Left renal pelvis (tissue), 4 donors: ENCODE results near the gene AGPAT1. TPM values are rescaled to one million over a fixed set of nuclear protein-coding genes. Genes with fewer than 3 reads are reported as not detected.
"Not testable (repeated sequence)": the region's sequence is repeated elsewhere in the genome, so short reads cannot be mapped to it uniquely, and the experiment has no call there.

Source experiments
- DNase-seq, 4 donors: peaks; one replicate each; pipeline ENCODE4 v3.0.0-alpha.2; 2013; ENCODE audit warnings: low read depth in 4 of 4, low spot score in 3 of 4
- polyA plus RNA-seq, 4 donors: library from polyadenylated mRNA; unstranded; fragments of 120-200 nt; gene quantifications; one replicate each; pipeline ENCODE4 v1.2.1, GENCODE V29; 2013; ENCODE audit not compliant: insufficient read length in 4 of 4

AGPAT1 gene
- polyA plus RNA-seq, 4 donors = 84.4 to 105 (median 99.7) TPM

GRCh38 chr6:32151181-32151862 lies 24.6 kb downstream of the AGPAT1 start:
- no peak for DNase-seq

DNA sequence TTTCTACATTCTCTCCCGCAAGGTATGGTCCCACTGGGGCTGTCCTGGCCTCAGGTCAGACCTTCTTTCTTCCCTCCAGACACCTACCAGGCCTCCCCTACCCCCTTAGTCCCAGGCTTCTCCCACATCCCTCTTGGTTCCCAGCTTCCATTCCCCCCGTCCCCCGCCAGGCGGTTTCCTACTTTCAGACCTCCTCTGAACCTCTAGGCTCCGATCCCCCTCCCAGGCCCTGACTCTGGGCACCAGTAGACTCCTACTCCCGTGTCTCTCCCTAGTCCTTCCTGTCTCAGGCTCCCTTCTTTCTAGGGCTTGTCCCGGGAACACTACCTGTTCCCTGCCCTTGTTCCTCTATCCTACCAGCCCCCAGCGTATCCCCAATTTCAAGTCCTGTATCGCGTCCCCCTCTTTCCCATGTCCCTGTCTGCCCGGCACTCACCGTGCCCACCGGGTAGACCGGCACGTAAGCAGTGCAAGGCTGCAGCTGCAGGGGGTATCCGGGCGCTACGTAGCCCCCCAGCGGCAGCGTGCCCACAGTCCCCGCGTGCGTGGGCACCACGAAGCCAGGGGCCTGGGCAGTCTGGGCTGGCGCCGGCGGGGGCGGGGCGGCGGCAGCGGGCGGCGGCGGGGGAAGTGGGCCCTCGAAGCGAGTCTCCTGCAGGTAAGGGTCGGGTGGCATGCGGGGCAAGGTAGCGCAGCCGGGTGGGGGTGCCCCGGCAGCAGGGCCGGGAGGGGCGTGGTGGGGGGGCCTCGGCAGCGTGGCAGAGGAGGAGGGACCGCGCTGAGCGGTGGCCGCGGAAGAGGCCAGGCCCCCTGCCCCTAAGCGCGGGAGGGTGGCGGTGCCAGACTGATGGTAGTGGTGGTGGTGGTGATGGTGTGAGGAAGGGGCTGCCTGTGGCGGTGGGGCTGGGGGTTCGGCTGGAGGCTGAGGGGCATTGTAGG lies 25.7 kb downstream of the AGPAT1 start:
- DNase-seq = no peak

DNA sequence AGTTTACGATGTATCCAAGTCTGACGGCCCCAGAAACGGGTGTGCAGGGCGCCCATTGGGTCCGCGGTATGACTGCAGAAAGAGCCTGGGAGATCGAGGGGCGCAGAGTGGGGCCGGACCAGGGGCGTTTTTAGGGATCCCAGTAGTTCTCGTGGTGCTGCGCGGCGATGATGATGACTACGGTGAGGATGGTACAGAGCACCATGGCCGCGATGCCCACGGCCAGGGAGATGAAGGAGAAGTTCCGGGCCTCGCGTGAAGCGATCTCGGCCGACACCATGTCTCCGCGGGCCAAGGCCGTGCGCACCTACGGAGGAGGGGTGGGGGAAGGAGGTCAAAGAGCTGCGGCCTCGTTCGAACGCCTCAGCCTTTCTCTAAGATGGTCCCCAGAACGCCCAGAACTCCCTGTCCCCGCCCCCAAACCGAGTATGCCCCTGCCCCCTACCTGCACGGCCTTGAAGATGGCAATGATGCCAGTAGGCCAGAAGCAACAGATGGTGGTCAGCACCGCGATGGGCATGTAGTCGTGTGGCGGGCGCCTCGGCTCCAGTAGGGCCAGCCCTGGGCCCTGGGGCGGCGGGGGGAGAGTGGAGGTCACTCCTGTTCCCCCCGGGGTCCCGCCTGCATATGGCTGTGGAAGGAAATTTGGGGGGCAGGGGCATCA lies 26.7 kb downstream of the AGPAT1 start:
- no peak for DNase-seq

GRCh38 chr6:32148289-32149091 lies 27.4 kb downstream of the AGPAT1 start:
- DNase-seq = no peak

DNA sequence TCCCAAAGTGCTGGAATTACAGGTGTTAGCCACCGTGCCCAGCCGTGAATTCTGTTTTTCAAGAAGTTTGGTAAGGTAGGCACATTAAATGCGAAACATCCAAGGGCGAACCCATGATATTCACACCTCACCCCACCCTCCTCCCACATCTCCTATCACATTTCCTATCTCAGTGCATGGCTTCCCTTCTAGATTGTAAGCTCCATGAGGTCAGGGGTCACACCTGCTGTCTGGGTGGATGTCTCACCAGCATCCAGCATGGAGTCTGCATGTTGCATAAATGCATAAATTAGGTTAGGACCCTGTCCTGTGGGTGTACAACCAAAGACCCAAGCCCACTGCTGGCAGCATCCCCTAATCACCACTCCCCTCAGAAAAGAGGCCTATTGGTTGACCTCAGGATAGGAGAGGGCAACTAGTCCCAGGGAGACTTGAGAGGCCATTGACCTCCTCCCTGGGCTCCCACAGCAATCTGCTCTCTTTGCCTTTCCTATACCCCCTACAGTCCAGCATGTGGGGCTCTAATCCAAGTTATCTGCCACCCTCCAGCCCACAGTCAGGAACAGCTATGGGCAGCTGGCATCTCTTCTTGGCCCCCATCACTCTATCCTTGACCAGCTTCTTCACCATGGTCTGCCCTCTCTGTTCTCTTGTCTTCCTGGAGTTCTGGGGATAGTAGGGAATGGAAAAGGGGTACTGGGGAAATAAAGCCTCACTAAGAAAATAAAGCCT lies 28.3 kb downstream of the AGPAT1 start:
- DNase-seq = no peak

DNA sequence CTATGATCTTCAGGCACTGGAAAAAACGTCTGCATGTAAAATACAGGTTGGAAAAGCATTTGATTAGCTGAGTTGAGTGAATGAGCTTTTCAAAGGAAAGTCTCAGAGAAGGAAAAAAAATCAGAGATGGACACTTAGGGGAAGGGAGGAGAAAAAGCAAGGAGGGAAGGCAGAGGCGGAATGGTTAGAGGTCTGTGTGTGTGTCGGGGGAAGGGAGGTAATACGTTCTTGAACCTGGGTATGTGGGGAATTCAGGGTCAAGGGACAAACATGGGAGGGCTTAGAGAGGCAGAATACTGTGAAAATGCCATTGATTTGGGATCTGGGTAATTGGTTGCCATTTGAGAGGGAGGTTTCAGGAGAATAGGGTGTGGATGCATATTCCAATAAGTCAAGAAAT lies 29.2 kb downstream of the AGPAT1 start:
- DNase-seq = no peak

GRCh38 chr6:32146287-32146686 lies 29.6 kb downstream of the AGPAT1 start:
- DNase-seq = no peak

DNA sequence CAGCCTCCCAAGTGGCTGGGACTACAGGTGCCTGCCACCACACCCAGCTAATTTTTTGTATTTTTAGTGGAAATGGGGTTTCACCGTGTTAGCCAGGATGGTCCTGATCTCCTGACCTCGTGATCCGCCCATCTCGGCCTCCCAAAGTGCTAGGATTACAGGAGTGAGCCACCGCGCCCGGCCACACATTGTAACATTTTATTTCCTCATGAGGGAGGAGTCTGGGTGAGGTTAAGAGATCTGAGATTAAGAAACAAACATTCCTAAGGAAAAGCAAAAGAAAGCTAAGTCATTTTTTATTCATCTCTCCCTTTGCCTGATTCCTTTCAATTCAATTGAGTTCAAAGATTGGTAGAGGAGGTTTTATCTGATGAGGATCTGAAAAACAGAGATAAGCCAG lies 31.6 kb downstream of the AGPAT1 start:
- not testable (repeated sequence) for DNase-seq

DNA sequence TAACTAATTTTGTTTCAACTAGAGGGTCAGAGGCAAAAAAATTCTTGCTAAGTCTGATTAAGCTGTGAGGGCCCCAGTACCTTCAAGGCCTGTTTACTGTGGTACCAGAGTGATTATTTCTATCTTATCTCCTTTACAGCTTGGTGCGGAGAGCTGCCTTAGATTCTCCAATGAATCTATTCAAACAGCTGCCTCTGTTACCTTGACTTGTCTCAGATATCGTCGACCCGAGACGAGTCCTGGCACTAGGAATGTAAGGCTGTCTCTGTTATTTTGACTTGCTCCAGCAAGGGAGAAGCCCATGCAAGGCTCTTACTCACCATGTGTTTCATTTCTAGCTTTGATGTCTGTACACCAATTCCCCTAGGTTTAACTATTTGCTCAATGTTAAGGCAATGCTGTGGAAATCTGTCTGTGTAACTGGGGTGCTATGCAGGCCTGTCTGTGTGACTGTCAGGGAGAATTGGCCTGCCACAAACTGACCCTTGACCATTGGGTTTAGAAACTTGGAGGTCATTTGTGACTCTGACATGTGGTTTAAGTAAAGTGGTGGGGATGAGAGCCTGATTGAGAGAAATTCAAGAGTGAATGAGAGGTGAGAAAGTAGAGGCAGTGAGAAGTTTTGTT lies 35.4 kb downstream of the AGPAT1 start:
- no peak for DNase-seq

DNA sequence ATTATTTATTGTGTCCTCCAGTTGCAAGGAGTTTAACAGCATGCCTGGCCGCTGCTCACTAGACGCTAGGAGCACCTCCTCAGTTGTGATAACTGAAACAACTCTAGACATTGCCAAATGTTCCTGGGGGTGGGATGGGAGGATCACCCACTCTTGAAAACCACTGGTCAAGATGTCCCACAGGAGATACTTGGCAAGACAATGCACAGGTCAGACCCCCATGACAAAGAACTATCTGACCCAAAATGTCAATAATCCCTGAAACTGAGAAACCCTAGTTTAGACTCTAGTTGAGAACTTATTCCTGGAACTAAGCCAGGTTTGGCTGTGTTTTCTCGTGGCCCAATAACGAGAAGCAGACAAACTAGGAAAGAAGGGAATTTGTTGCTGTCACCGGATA lies 36.3 kb downstream of the AGPAT1 start:
- DNase-seq = no peak

GRCh38 chr6:32137454-32137853 lies 38.4 kb downstream of the AGPAT1 start:
- DNase-seq = no peak

DNA sequence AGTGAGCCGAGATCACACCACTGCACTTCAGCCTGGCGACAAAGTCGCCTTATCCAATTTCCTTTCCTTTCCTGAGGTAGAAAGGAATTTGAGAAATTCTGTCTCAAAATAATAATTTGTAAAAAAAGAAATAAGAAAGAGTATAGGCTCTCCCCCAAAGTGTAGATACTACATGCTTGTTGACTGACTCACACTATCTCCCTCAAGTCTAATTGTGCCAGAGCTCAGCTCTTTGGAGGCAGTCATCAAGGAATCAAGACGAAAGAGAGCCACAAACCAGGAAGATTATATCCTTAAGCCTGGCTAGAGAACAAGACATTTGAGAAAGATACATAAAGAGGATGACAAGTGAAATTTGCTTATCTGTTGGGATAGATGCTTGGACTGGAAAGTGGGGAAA lies 42.1 kb downstream of the AGPAT1 start:
- no peak for DNase-seq

DNA sequence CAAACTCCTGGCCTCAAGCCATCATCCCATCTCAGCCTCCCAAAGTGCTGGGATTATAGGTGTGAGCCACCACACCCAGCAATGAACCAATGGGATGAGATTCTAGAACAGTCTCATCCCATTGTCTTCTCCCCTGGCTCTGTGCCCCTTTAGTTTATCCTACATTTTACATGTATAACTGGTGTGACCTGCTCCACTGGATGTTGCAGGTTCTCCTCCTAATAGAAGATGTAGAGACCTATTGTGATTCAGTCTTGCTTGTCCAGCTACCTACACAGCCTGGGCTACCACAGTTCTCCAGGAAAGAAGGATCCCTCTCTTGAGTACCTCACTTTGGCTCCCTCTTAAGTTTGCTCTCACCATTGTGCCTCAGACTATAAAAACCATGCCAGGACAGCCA lies 43.8 kb downstream of the AGPAT1 start:
- no peak for DNase-seq

- no peak for DNase-seq
Observed at GRCh38 chr6:32131439-32131948, 44.4 kb downstream of the AGPAT1 start.

DNA sequence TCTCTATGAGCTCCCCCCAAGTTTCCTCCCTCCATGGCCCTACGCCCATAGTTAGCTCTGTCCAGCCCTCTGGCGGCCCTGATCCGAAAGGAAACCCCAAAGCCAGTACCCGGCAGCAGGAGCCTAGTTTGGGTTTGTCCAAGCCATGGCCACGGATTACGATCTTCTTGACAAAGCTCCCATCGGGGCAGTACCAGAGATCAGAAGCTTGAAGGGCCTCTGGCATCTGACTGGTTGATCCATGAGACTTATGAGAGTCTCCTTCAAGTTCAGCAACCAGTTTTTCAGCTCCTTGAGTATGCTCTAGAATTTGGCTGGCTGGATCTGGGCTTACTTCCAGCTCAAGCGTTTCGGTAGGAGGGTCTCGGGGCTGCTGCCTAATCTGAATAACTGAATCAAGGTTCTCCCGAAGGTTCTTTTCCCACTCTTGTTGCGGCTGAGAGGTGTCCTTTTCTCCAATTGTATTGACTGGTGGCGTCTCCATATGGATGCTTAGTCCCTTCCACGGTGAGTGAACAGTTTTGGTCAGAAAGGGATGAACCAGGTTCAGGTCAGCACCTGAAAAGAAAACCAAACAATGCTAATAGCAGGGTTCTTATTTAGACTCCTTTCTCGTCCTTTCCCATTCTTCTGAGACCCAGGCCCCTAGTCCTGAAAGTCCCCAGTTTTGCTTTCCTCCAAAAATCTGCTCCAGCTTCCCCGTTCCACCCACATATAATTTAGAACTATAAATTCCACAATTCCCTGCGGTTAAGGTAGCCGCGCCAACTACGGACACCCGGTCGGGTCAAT lies 46.4 kb downstream of the AGPAT1 start:
- no peak for DNase-seq

DNA sequence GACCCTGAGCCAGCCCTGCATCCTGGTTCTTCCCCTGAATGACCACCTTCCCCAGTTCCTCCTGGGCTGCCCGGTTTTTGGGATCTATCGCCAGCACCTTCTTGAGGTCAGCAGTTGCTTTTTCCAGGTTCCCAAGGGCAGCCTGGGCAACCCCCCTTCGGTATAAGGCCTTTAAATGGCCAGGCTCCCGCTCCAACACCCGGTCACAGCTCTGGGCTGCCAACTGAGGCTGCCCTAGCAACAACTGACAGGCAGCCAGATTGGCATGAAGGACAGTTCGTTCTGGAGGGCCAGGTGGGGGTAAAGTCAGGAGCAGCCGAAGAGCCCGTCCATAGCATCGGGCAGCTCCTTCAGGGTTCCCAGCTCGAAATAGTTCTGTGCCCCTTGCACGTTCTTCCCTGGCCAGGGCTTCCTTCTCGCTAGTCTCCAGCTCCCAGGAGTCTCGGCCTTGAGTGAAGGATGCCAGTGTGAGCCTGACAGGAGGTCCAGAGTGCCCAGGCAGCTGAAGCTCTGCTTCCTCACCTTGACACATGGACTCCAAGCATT lies 47.1 kb downstream of the AGPAT1 start:
- DNase-seq = no peak

DNA sequence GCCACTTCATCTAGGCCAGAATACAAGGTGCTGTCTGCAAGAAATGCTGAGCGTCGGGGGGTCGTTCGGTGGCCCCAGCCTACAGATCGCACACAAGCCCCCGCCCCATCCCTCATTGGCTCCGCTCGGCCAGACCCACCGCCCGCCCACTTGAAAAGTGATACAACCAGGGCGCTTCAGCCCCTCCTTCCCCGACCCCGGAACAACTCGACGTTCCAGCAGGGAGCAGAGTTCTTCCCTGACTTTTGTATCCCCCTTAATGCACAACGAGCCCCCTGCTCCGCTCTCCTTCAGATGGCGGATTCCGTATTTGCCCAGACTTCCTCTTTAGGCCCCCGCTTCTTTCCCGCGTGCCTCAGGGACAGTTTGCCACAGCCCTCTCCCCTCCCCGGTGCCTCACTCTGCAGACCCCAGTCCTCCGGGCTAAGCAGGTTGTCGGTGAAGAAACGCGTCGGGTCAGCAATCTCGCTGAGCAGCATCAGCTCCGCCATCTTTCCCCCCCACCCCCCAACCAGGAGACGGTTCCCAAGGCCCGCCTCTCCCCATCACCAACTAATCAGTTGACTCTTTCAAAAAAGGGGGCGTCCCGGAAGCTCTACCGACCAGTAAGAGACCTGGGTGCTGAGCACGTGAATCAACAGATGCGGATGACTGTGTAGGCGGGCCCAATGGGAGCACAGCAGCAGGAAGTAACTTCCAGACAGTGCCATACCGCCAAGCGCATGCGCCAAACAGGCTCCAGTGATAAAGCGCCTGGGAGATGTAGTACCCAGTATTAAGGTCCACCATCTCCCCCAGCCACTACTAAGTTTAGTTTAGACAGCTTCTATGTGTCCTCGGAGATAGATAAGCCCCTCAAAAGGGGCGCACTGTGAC lies 47.9 kb downstream of the AGPAT1 start, which contains the start of gene ATF6B:
ATF6B (minus strand) TSS at position 530 of the 876 bp plus-strand sequence; CDS start at position 491, 39 bp downstream.
- DNase-seq = peak; percentile 97 to 99 (median 98)
